ENCODE results near the gene LAMB4.

LAMB4 gene

GRCh38 chr7:108072116-108072515 lies 58.0 kb downstream of the LAMB4 start:
- H3K27ac ChIP-seq = no peak overlapping the region
- TF ChIP-seq ZFX (IDR thresholded peaks at IDR 0.05) (no peak), CTCF (conservative IDR thresholded peaks at IDR 0.05) (no peak)

- H3K27ac ChIP-seq = no peak overlapping the region
- TF ChIP-seq ZFX (IDR thresholded peaks at IDR 0.05) (no peak), CTCF (conservative IDR thresholded peaks at IDR 0.05) (no peak)
These were observed 58.6 kb downstream of the LAMB4 start for GRCh38 chr7:108071551-108071950.

GRCh38 chr7:108069646-108070045 lies 60.5 kb downstream of the LAMB4 start:
- no peak for TF ChIP-seq CTCF (conservative IDR thresholded peaks at IDR 0.05)
- no peak for TF ChIP-seq ZFX (IDR thresholded peaks at IDR 0.05)
- no peak overlapping the region for H3K27ac ChIP-seq

- TF ChIP-seq CTCF (conservative IDR thresholded peaks at IDR 0.05) (no peak), ZFX (IDR thresholded peaks at IDR 0.05) (no peak)
- H3K27ac ChIP-seq = no peak overlapping the region
These were observed 62.3 kb downstream of the LAMB4 start for GRCh38 chr7:108067844-108068243.

GRCh38 chr7:108066486-108066885 lies 63.7 kb downstream of the LAMB4 start:
- no peak overlapping the region for H3K27ac ChIP-seq
- TF ChIP-seq CTCF (conservative IDR thresholded peaks at IDR 0.05) = no peak
- no peak for TF ChIP-seq ZFX (IDR thresholded peaks at IDR 0.05)

- TF ChIP-seq ZFX (IDR thresholded peaks at IDR 0.05) = no peak
- no peak for TF ChIP-seq CTCF (conservative IDR thresholded peaks at IDR 0.05)
- no peak overlapping the region for H3K27ac ChIP-seq
These were observed 66.6 kb downstream of the LAMB4 start for GRCh38 chr7:108063520-108063933.

- TF ChIP-seq CTCF (conservative IDR thresholded peaks at IDR 0.05) (no peak), ZFX (IDR thresholded peaks at IDR 0.05) (no peak)
- no peak overlapping the region for H3K27ac ChIP-seq
These were observed 67.7 kb downstream of the LAMB4 start for GRCh38 chr7:108062250-108063014.

Data from C4-2B (cell line).